ENCODE results near the gene SEPTIN10. TPM values are rescaled to one million over a fixed set of nuclear protein-coding genes. Genes with fewer than 3 reads are reported as not detected.

The SEPTIN10 gene
- total RNA-seq, 4 donors from 2014 or later = 39.6 to 151 (median 106) TPM

- TF ChIP-seq POLR2AphosphoS5 (IDR thresholded peaks at IDR 0.05) (no peak), CTCF (IDR thresholded peaks at IDR 0.05) (no peak), POLR2A (IDR thresholded peaks at IDR 0.05) (no peak), EP300 (IDR thresholded peaks at IDR 0.05; ENCODE audit: low read depth) (no peak)
- no peaks in the 10 kb centered on the region for H3K4me1 ChIP-seq
- intact Hi-C loops (cut with DNase I; ENCODE audit: low total_unique reads) (no loop called here), in situ Hi-C loops (cut with MboI; ENCODE audit: low pct_ligation_motif_present in 1 of 4, low pct_unique_long_range_greater_than_20kb in 1 of 4, low sequenced_read_pairs in 3 of 4) (no loop called here)
- no peak overlapping the region for H3K4me3 ChIP-seq
- DNase-seq = no peak
- WGBS, 2 donors (ENCODE audit: low coverage in 1 of 2) = 87 to 91% methylated on average over 4 of the region's 4 CpGs
- H3K36me3 ChIP-seq = no peaks in the 10 kb centered on the region
- no peaks in the 10 kb centered on the region for H3K27me3 ChIP-seq
- no peaks in the 10 kb centered on the region for H3K9me3 ChIP-seq
- no peak overlapping the region for H3K27ac ChIP-seq
Observed at GRCh38 chr2:109595644-109596043, 18.1 kb downstream of the SEPTIN10 start.

DNA sequence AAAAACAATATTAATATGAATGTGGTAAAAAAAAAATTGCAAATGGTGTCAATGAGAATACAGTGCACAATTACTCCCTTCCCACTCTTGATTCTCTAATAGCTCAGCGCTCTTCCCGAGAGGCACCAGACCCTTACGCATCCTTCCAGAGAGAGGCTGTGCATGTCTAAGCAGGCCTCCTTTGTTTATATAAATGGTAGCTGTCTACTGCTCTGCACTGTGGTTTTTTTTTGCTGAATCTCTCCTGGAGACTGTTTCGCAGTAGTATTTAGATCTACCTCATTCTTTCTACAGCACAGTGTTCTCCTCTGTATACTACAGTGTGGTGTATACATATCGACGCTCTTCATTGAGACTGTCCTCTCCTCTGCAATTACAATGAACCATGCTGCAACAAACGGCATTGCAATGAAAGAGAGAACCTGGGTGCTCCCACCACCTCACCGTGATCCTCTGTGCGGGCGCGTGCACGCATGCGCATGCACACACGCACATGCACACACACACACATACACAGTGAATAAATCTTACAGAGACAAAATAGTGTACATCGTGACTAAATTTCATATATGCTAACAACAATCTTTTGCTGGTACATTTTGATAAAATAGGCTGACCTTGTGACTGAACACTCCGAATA lies 19.4 kb downstream of the SEPTIN10 start:
- no peak overlapping the region for H3K27ac ChIP-seq
- no peak for TF ChIP-seq POLR2A (IDR thresholded peaks at IDR 0.05)
- intact Hi-C loops (cut with DNase I; ENCODE audit: low total_unique reads) = no loop called here
- DNase-seq = no peak
- no peak overlapping the region for H3K4me3 ChIP-seq
- in situ Hi-C loops (cut with MboI; ENCODE audit: low pct_ligation_motif_present in 1 of 4, low pct_unique_long_range_greater_than_20kb in 1 of 4, low sequenced_read_pairs in 3 of 4) = no loop called here
- no peaks in the 10 kb centered on the region for H3K27me3 ChIP-seq
- H3K4me1 ChIP-seq = no peaks in the 10 kb centered on the region
- H3K36me3 ChIP-seq = no peaks in the 10 kb centered on the region
- 89 to 90% methylated on average over 10 to 16 of the region's 16 CpGs for WGBS, 2 donors (ENCODE audit: low coverage in 1 of 2)
- H3K9me3 ChIP-seq = no peaks in the 10 kb centered on the region

DNA sequence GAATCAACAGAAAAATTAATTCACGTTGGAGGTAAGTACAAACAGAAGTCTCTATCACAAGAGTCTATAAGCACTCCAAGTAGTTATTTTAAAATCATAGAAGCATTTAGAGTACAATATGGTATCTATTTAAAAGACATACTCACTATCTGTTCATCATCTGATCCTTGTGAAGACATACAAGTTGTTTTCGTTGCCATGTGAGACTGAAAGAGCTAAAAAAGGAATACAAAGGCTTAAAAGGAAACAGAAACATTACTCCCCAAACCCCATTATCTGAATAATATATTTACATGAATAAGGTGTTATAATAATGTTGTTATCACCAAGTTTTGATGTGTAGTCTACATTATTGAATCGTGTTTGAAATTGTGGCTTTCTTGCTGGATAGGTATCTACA lies 20.9 kb downstream of the SEPTIN10 start:
- TF ChIP-seq EP300 (IDR thresholded peaks at IDR 0.05; ENCODE audit: low read depth) (no peak), POLR2A (IDR thresholded peaks at IDR 0.05) (no peak), CTCF (IDR thresholded peaks at IDR 0.05) (no peak), POLR2AphosphoS5 (IDR thresholded peaks at IDR 0.05) (no peak)
- Histone ChIP-seq H3K27ac (no peak overlapping the region), H3K9me3 (no peaks in the 10 kb centered on the region), H3K36me3 (no peaks in the 10 kb centered on the region), H3K27me3 (no peaks in the 10 kb centered on the region), H3K4me1 (no peaks in the 10 kb centered on the region), H3K4me3 (no peak overlapping the region)
- in situ Hi-C loops (cut with MboI; ENCODE audit: low pct_ligation_motif_present in 1 of 4, low pct_unique_long_range_greater_than_20kb in 1 of 4, low sequenced_read_pairs in 3 of 4) = no loop called here
- 85 to 93% methylated on average over 3 of the region's 3 CpGs for WGBS, 2 donors (ENCODE audit: low coverage in 1 of 2)
- DNase-seq = no peak
- intact Hi-C loops (cut with DNase I; ENCODE audit: low total_unique reads) = no loop called here

DNA sequence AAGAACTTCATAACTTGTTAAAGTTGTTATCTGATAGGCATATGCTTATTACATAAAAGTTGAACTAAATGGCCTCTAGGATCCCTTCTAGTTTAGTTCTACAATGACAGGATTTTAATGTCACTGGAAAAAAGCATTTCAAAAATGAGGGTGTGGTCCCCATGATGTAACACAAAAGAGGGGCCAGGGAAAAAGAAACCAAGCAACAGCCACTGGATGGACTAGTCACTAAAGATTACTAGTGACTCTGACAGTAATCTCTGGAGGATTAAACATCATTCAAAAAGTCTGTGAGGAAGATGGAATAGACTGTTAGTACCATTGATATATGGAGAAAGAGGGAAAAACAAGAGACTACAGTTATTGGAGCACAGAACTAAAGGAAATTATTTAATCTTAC lies 22.6 kb downstream of the SEPTIN10 start:
- H3K36me3 ChIP-seq = no peaks in the 10 kb centered on the region
- no peak overlapping the region for H3K27ac ChIP-seq
- no peak for TF ChIP-seq CTCF (IDR thresholded peaks at IDR 0.05)
- no peak for TF ChIP-seq POLR2A (IDR thresholded peaks at IDR 0.05)
- no peak for TF ChIP-seq EP300 (IDR thresholded peaks at IDR 0.05; ENCODE audit: low read depth)
- TF ChIP-seq POLR2AphosphoS5 (IDR thresholded peaks at IDR 0.05) = no peak
- H3K4me3 ChIP-seq = no peak overlapping the region
- no peaks in the 10 kb centered on the region for H3K4me1 ChIP-seq
- no peaks in the 10 kb centered on the region for H3K9me3 ChIP-seq
- intact Hi-C loops (cut with DNase I; ENCODE audit: low total_unique reads) (no loop called here), in situ Hi-C loops (cut with MboI; ENCODE audit: low pct_ligation_motif_present in 1 of 4, low pct_unique_long_range_greater_than_20kb in 1 of 4, low sequenced_read_pairs in 3 of 4) (no loop called here)
- DNase-seq = no peak
- no peaks in the 10 kb centered on the region for H3K27me3 ChIP-seq

- no peaks in the 10 kb centered on the region for H3K4me1 ChIP-seq
- no peak overlapping the region for H3K27ac ChIP-seq
- H3K27me3 ChIP-seq = no peaks in the 10 kb centered on the region
- DNase-seq = no peak
- H3K9me3 ChIP-seq = no peaks in the 10 kb centered on the region
- peaks cover 0 to 9% (median 0%) of the 10 kb centered on the region in 4 donors for H3K36me3 ChIP-seq
- TF ChIP-seq EP300 (IDR thresholded peaks at IDR 0.05; ENCODE audit: low read depth) = no peak
- no peak for TF ChIP-seq POLR2A (IDR thresholded peaks at IDR 0.05)
- TF ChIP-seq POLR2AphosphoS5 (IDR thresholded peaks at IDR 0.05) = no peak
- no peak for TF ChIP-seq CTCF (IDR thresholded peaks at IDR 0.05)
- intact Hi-C loops (cut with DNase I; ENCODE audit: low total_unique reads) = no loop called here
- H3K4me3 ChIP-seq = no peak overlapping the region
- in situ Hi-C loops (cut with MboI; ENCODE audit: low pct_ligation_motif_present in 1 of 4, low pct_unique_long_range_greater_than_20kb in 1 of 4, low sequenced_read_pairs in 3 of 4) = no loop called here
Observed at GRCh38 chr2:109586687-109587086, 27.1 kb downstream of the SEPTIN10 start.
